IMR-90 (cell line): ENCODE data around the gene HHATL. TPM values are rescaled to one million over a fixed set of nuclear protein-coding genes. Genes with fewer than 3 reads are reported as not detected.

Experiments used
- ATAC-seq: fragments of 200-7000 bp; cut with Tn5 transposase; 2 replicates; pipeline ENCODE4 v1.9.1; 2020; ENCODE audit warnings: low read depth, mild to moderate bottlenecking, moderate library complexity
- BruUV-seq: library from RNA; stranded (reverse); fragments of 400-500 nt; replicated peaks from 2 replicates; lab custom pipeline; 2021; lab: Mats Ljungman, UMichigan
- CTCF ChIA-PET: fragments of 300-600 bp; formaldehyde crosslinking; extraction: SDS; loops from one replicate; lab custom pipeline; 2021; ENCODE audit warnings: antibody characterized with exemption; lab: Yijun Ruan, JAX
- POLR2A ChIA-PET: fragments of 300-600 bp; sonication (Branson Sonifier 250); formaldehyde crosslinking; loops from one replicate; lab custom pipeline; 2022; ENCODE audit warnings: antibody characterized with exemption; ENCODE audit not compliant: unreplicated experiment; lab: Charles Lee
- DNase-seq: peaks from one replicate; pipeline ENCODE4 v3.0.0; 2013
- H2AFZ ChIP-seq: replicated peaks from 2 replicates; pipeline ENCODE3; 2013; ENCODE audit warnings: low read length, mild to moderate bottlenecking; ENCODE audit not compliant: poor library complexity
- H2AK5ac ChIP-seq: 2 replicates; pipeline ENCODE4 v1.6.1; 2013; ENCODE audit warnings: low read depth, low read length, inconsistent platforms
- H2AK9ac ChIP-seq: replicated peaks from 2 replicates; pipeline ENCODE3; 2013; ENCODE audit warnings: mild to moderate bottlenecking, low read depth, low read length, moderate library complexity; ENCODE audit not compliant: poor library complexity
- H2BK120ac ChIP-seq: 2 replicates; pipeline ENCODE4 v1.6.1; 2013; ENCODE audit warnings: low read depth, low read length, inconsistent platforms
- H2BK15ac ChIP-seq: 3 replicates; pipeline ENCODE4 v1.6.1; 2013; ENCODE audit warnings: low read depth, low read length, inconsistent platforms
- H2BK20ac ChIP-seq: 2 replicates; pipeline ENCODE4 v1.6.1; 2013; ENCODE audit warnings: low read depth, mild to moderate bottlenecking, inconsistent platforms, low read length, moderate library complexity
- H2BK5ac ChIP-seq: 2 replicates; pipeline ENCODE4 v1.6.1; 2013; ENCODE audit warnings: mild to moderate bottlenecking, low read depth, low read length, inconsistent platforms; ENCODE audit not compliant: poor library complexity, severe bottlenecking
- H3K14ac ChIP-seq: replicated peaks from 2 replicates; pipeline ENCODE4 v1.6.1; 2013; ENCODE audit warnings: low read depth, low read length, inconsistent platforms
- H3K18ac ChIP-seq: 2 replicates; pipeline ENCODE4 v1.6.1; 2013; ENCODE audit warnings: low read depth, low read length, control low read depth
- H3K23ac ChIP-seq: 2 replicates; pipeline ENCODE4 v1.6.1; 2013; ENCODE audit warnings: low read depth, low read length, inconsistent platforms
- H3K27ac ChIP-seq: 2 replicates; pipeline ENCODE4 v1.5.1; 2013; ENCODE audit warnings: mild to moderate bottlenecking, control low read depth, low read length; ENCODE audit not compliant: insufficient read depth
- H3K27me3 ChIP-seq: 2 replicates; pipeline ENCODE4 v1.6.1; 2013; ENCODE audit warnings: low read length; ENCODE audit not compliant: control insufficient read depth, insufficient read depth
- H3K36me3 ChIP-seq: 2 replicates; pipeline ENCODE4 v1.6.1; 2013; ENCODE audit warnings: low read length, mixed read lengths; ENCODE audit not compliant: control insufficient read depth, insufficient read depth
- H3K4ac ChIP-seq: 2 replicates; pipeline ENCODE4 v1.6.1; 2013; ENCODE audit warnings: low read depth, low read length, inconsistent platforms
- H3K4me1 ChIP-seq: 2 replicates; pipeline ENCODE4 v1.6.1; 2013; ENCODE audit warnings: low read length, mixed read lengths; ENCODE audit not compliant: control insufficient read depth, insufficient read depth
- H3K4me2 ChIP-seq: 2 replicates; pipeline ENCODE4 v1.6.1; 2013; ENCODE audit warnings: low read depth, mild to moderate bottlenecking, control low read depth, low read length, moderate library complexity
- H3K4me3 ChIP-seq: 2 replicates; pipeline ENCODE4 v1.5.1; 2013; ENCODE audit warnings: low read depth, mild to moderate bottlenecking, control low read depth, low read length, moderate library complexity; ENCODE audit not compliant: insufficient read depth
- H3K56ac ChIP-seq: 2 replicates; pipeline ENCODE4 v1.6.1; 2013; ENCODE audit warnings: low read length, inconsistent platforms; ENCODE audit not compliant: insufficient read depth; ENCODE audit errors: extremely low read depth
- H3K79me1 ChIP-seq, 2 experiments: 2 replicates each; pipeline ENCODE4 v1.6.1; 2013; ENCODE audit warnings: low read length in 2 of 2, inconsistent platforms in 1 of 2, low read depth in 1 of 2
- H3K9ac ChIP-seq: 2 replicates; pipeline ENCODE4 v1.6.1; 2013; ENCODE audit warnings: low read depth, low read length, control low read depth
- H3K9me1 ChIP-seq: 2 replicates; pipeline ENCODE4 v1.6.1; 2013; ENCODE audit warnings: low read length, inconsistent platforms; ENCODE audit not compliant: insufficient read depth
- H3K9me3 ChIP-seq: 2 replicates; pipeline ENCODE4 v1.6.1; 2013; ENCODE audit warnings: low read length; ENCODE audit not compliant: control insufficient read depth, insufficient read depth
- H4K20me1 ChIP-seq: 2 replicates; pipeline ENCODE4 v1.6.1; 2013; ENCODE audit warnings: low read length, inconsistent platforms; ENCODE audit not compliant: insufficient read depth
- H4K5ac ChIP-seq: 2 replicates; pipeline ENCODE4 v1.6.1; 2013; ENCODE audit warnings: mild to moderate bottlenecking, low read depth, low read length, control low read depth
- H4K8ac ChIP-seq, 2 experiments: 2 replicates each; pipeline ENCODE4 v1.6.1; 2013; ENCODE audit warnings: low read depth in 2 of 2, low read length in 2 of 2, control low read depth in 1 of 2, inconsistent platforms in 1 of 2
- H4K91ac ChIP-seq: 2 replicates; pipeline ENCODE4 v1.6.1; 2013; ENCODE audit warnings: low read depth, low read length, inconsistent platforms; ENCODE audit not compliant: insufficient read depth
- BHLHE40 ChIP-seq: fragments of 150-350 bp; IDR thresholded peaks from 2 replicates; pipeline ENCODE4 v1.6.1; 2016; ENCODE audit warnings: mild to moderate bottlenecking, low read depth, low read length
- CEBPB ChIP-seq: IDR thresholded peaks from 2 replicates; pipeline ENCODE4 v1.6.1; 2012; ENCODE audit warnings: low read depth, low read length, improper control_type of control experiment
- CHD1 ChIP-seq: IDR thresholded peaks from 2 replicates; pipeline ENCODE4 v1.6.1; 2012; ENCODE audit warnings: low read depth, low read length, improper control_type of control experiment
- ELK1 ChIP-seq: fragments of 150-350 bp; IDR thresholded peaks from 2 replicates; pipeline ENCODE4 v1.6.1; 2016; ENCODE audit warnings: low read depth, mild to moderate bottlenecking, low read length, moderate library complexity, borderline replicate concordance
- FOS ChIP-seq: fragments of 150-350 bp; IDR thresholded peaks from 2 replicates; pipeline ENCODE4 v1.6.1; 2016; ENCODE audit warnings: low read depth, low read length
- MAFK ChIP-seq: IDR thresholded peaks from 2 replicates; pipeline ENCODE4 v1.6.1; 2012; ENCODE audit warnings: low read depth, low read length, improper control_type of control experiment
- MAZ ChIP-seq: IDR thresholded peaks from 2 replicates; pipeline ENCODE4 v1.6.1; 2012; ENCODE audit warnings: low read depth, mild to moderate bottlenecking, low read length, improper control_type of control experiment, moderate library complexity, borderline replicate concordance
- MXI1 ChIP-seq: IDR thresholded peaks from 2 replicates; pipeline ENCODE4 v1.6.1; 2012; ENCODE audit warnings: low read depth, mild to moderate bottlenecking, low read length, moderate library complexity, borderline replicate concordance
- NFE2L2 ChIP-seq: fragments of 150-350 bp; IDR thresholded peaks from 2 replicates; pipeline ENCODE4 v1.6.1; 2016; ENCODE audit warnings: low read depth, mild to moderate bottlenecking, low read length
- POLR2A ChIP-seq: IDR thresholded peaks from 2 replicates; pipeline ENCODE4 v1.6.1; 2012; ENCODE audit warnings: mild to moderate bottlenecking, low read depth, low read length
- RAD21 ChIP-seq: IDR thresholded peaks from 2 replicates; pipeline ENCODE4 v1.6.1; 2012; ENCODE audit warnings: low read length, improper control_type of control experiment
- RCOR1 ChIP-seq: IDR thresholded peaks from 2 replicates; pipeline ENCODE4 v1.6.1; 2012; ENCODE audit warnings: mild to moderate bottlenecking, low read length, improper control_type of control experiment; ENCODE audit not compliant: insufficient replicate concordance
- RFX5 ChIP-seq: IDR thresholded peaks from 2 replicates; pipeline ENCODE4 v1.8.0; 2012; ENCODE audit warnings: low read depth, mild to moderate bottlenecking, low read length, moderate library complexity
- SMC3 ChIP-seq: fragments of 150-350 bp; IDR thresholded peaks from 2 replicates; pipeline ENCODE4 v1.6.1; 2016; ENCODE audit warnings: low read depth, mild to moderate bottlenecking, antibody characterized with exemption, low read length, moderate library complexity
- USF2 ChIP-seq: fragments of 150-350 bp; IDR thresholded peaks from 2 replicates; pipeline ENCODE4 v1.6.1; 2017; ENCODE audit warnings: mild to moderate bottlenecking, antibody characterized with exemption, low read length, low read depth
- WGBS, 2 experiments: methylation state at CpG; one replicate each; pipeline versions ENCODE4 v1.1.5 to v1.1.7; 2013; ENCODE audit warnings: missing lambda C conversion rate in 2 of 2; ENCODE audit not compliant: insufficient read length in 1 of 2; ENCODE audit errors: extremely low coverage in 2 of 2; 5-methylcytosine and 5-hydroxymethylcytosine counted together
- dilution Hi-C: fragments of 300-500 bp; cut with HindIII; formaldehyde crosslinking; loops from one replicate; pipeline ENCODE4 v1.14.3; 2018; ENCODE audit warnings: low sequenced_read_pairs; ENCODE audit not compliant: unreplicated experiment
- in situ Hi-C: fragments of 300-500 bp; cut with MboI; formaldehyde crosslinking; loops from 3 replicates; pipeline ENCODE4 v1.14.3; 2019; ENCODE audit warnings: low sequenced_read_pairs, inconsistent platforms, mixed read lengths
- intact Hi-C: fragments of 100-400 bp; cut with micrococcal nuclease; formaldehyde crosslinking; loops from 2 replicates; pipeline ENCODE4 v1.10.0; 2022
- polyA plus RNA-seq, 3 experiments: library from polyadenylated mRNA; depleted of rRNA; stranded (reverse); fragments of >200 nt; gene quantifications; 2 replicates each; pipeline ENCODE4 v1.2.3, GENCODE V29; 2012; ENCODE audit warnings: low replicate concordance in 1 of 3
- total RNA-seq: library from RNA; depleted of rRNA; stranded (reverse); fragments of >200 nt; gene quantifications from 2 replicates; pipeline ENCODE4 v1.2.3, GENCODE V29; 2012
- TF ChIP-seq, protein P1 (sequence below): conservative IDR thresholded peaks from 2 replicates; pipeline ENCODE4 v1.5.1; 2012; ENCODE audit warnings: mild to moderate bottlenecking, low read depth, low read length, improper control_type of control experiment

Gene HHATL
- total and polyA plus RNA-seq, 2 of the 4 experiments (the other 2 are of a cell fraction), result not detected

GRCh38 chr3:42670051-42670576, 32.5 kb downstream of the HHATL start:
- Histone ChIP-seq H2BK15ac (no peak overlapping the region), H4K91ac (no peak overlapping the region), H4K20me1 (no peaks in the 10 kb centered on the region), H2AK5ac (no peak overlapping the region), H3K14ac (no peak overlapping the region), H3K23ac (no peak overlapping the region), H4K8ac (no peak overlapping the region), H2AFZ (no peak overlapping the region), H3K9me1 (peaks cover 3% of the 10 kb centered on the region; the same call in 1 of the 2 replicates), H3K9ac (no peak overlapping the region), H3K56ac (no peak overlapping the region), H3K18ac (no peak overlapping the region), H2BK5ac (no peak overlapping the region), H3K9me3 (peaks cover 5% of the 10 kb centered on the region), H3K27ac (no peak overlapping the region), H3K4me3 (no peak overlapping the region), H4K5ac (no peak overlapping the region), H3K79me1 (no peaks in the 10 kb centered on the region), H3K4ac (no peak overlapping the region), H2BK120ac (no peak overlapping the region), H2BK20ac (no peak overlapping the region), H2AK9ac (no peak overlapping the region), H3K27me3 (peaks cover 9% of the 10 kb centered on the region; the same call in 1 of the 2 replicates), H3K36me3 (no peaks in the 10 kb centered on the region), H3K4me2 (no peak overlapping the region), H3K4me1 (no peaks in the 10 kb centered on the region; the same call in 1 of the 2 replicates)
- in situ Hi-C loops, result no loop called here
- no TSS peak for BruUV-seq
- intact Hi-C loops, result no loop called here
- ATAC-seq, result no peak
- 74% methylated on average over 3 of the region's 7 CpGs; no CpG with 5 or more reads in 1 of the 2 experiments for WGBS, 2 experiments
- no peak for TF ChIP-seq FOS
- TF ChIP-seq RFX5, result no peak
- no peak for TF ChIP-seq MAFK
- TF ChIP-seq ELK1, result no peak
- TF ChIP-seq RCOR1, result no peak
- no peak for TF ChIP-seq NFE2L2
- no peak for TF ChIP-seq RAD21
- no peak for TF ChIP-seq MAZ
- TF ChIP-seq, protein P1, sequence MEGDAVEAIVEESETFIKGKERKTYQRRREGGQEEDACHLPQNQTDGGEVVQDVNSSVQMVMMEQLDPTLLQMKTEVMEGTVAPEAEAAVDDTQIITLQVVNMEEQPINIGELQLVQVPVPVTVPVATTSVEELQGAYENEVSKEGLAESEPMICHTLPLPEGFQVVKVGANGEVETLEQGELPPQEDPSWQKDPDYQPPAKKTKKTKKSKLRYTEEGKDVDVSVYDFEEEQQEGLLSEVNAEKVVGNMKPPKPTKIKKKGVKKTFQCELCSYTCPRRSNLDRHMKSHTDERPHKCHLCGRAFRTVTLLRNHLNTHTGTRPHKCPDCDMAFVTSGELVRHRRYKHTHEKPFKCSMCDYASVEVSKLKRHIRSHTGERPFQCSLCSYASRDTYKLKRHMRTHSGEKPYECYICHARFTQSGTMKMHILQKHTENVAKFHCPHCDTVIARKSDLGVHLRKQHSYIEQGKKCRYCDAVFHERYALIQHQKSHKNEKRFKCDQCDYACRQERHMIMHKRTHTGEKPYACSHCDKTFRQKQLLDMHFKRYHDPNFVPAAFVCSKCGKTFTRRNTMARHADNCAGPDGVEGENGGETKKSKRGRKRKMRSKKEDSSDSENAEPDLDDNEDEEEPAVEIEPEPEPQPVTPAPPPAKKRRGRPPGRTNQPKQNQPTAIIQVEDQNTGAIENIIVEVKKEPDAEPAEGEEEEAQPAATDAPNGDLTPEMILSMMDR, result no peak
- TF ChIP-seq SMC3, result no peak
- no peak for TF ChIP-seq POLR2A
- no peak for TF ChIP-seq MXI1
- TF ChIP-seq USF2, result no peak
- no peak for TF ChIP-seq CHD1
- no peak for TF ChIP-seq BHLHE40
- no peak for TF ChIP-seq CEBPB
- dilution Hi-C loops, result no loop called here
- no peak for DNase-seq
- ChIA-PET CTCF (no interaction called here), POLR2A (no interaction called here)
